Measurements from ENCODE around the gene NHSL2. TPM values are rescaled to one million over a fixed set of nuclear protein-coding genes. Genes with fewer than 3 reads are reported as not detected.
"Not testable (repeated sequence)": the region's sequence is repeated elsewhere in the genome, so short reads cannot be mapped to it uniquely, and the experiment has no call there.

NHSL2 gene
- total RNA-seq, 1 donor from 2014 or later = not detected

GRCh38 chrX:72052415-72053090 lies 141.9 kb downstream of the NHSL2 start:
- TF ChIP-seq CTCF (IDR thresholded peaks at IDR 0.05; ENCODE audit: insufficient read depth, low read length, severe bottlenecking) = no peak
- no peaks in the 10 kb centered on the region for H3K36me3 ChIP-seq (ENCODE audit: control insufficient read depth, insufficient read depth, low read length)
- H3K4me3 ChIP-seq (ENCODE audit: low read depth, low read length) = no peak overlapping the region
- FAIRE-seq = no peak
- no peaks in the 10 kb centered on the region for H3K27me3 ChIP-seq (ENCODE audit: control insufficient read depth, insufficient read depth, low read length)
- peak; percentile 18 for DNase-seq (ENCODE audit: low read depth)

GRCh38 chrX:72053508-72053907 lies 142.9 kb downstream of the NHSL2 start:
- DNase-seq (ENCODE audit: low read depth) = no peak

GRCh38 chrX:72054779-72055489 lies 144.3 kb downstream of the NHSL2 start:
- Histone ChIP-seq H3K36me3 (ENCODE audit: control insufficient read depth, insufficient read depth, low read length) (no peaks in the 10 kb centered on the region), H3K27me3 (ENCODE audit: control insufficient read depth, insufficient read depth, low read length) (no peaks in the 10 kb centered on the region), H3K4me3 (ENCODE audit: low read depth, low read length) (no peak overlapping the region)
- TF ChIP-seq CTCF (IDR thresholded peaks at IDR 0.05; ENCODE audit: insufficient read depth, low read length, severe bottlenecking) = no peak
- DNase-seq (ENCODE audit: low read depth) = no peak
- no peak for FAIRE-seq

More at GRCh38 chrX:72053508-72053907, 142.9 kb downstream of the NHSL2 start:
- no peak for FAIRE-seq
- no peak for TF ChIP-seq CTCF (IDR thresholded peaks at IDR 0.05; ENCODE audit: insufficient read depth, low read length, severe bottlenecking)
- Histone ChIP-seq H3K27me3 (ENCODE audit: control insufficient read depth, insufficient read depth, low read length) (no peaks in the 10 kb centered on the region), H3K4me3 (ENCODE audit: low read depth, low read length) (no peak overlapping the region), H3K36me3 (ENCODE audit: control insufficient read depth, insufficient read depth, low read length) (no peaks in the 10 kb centered on the region)

GRCh38 chrX:72057331-72057730 lies 146.7 kb downstream of the NHSL2 start:
- TF ChIP-seq CTCF (IDR thresholded peaks at IDR 0.05; ENCODE audit: insufficient read depth, low read length, severe bottlenecking) = no peak
- Histone ChIP-seq H3K36me3 (ENCODE audit: control insufficient read depth, insufficient read depth, low read length) (no peaks in the 10 kb centered on the region), H3K27me3 (ENCODE audit: control insufficient read depth, insufficient read depth, low read length) (no peaks in the 10 kb centered on the region), H3K4me3 (ENCODE audit: low read depth, low read length) (no peak overlapping the region)
- DNase-seq (ENCODE audit: low read depth) = no peak
- FAIRE-seq = peak; percentile 43

GRCh38 chrX:72057849-72058248 lies 147.2 kb downstream of the NHSL2 start:
- no peak for DNase-seq (ENCODE audit: low read depth)
- H3K27me3 ChIP-seq (ENCODE audit: control insufficient read depth, insufficient read depth, low read length) = no peaks in the 10 kb centered on the region
- FAIRE-seq = no peak
- TF ChIP-seq CTCF (IDR thresholded peaks at IDR 0.05; ENCODE audit: insufficient read depth, low read length, severe bottlenecking) = no peak
- no peak overlapping the region for H3K4me3 ChIP-seq (ENCODE audit: low read depth, low read length)
- H3K36me3 ChIP-seq (ENCODE audit: control insufficient read depth, insufficient read depth, low read length) = no peaks in the 10 kb centered on the region

- not testable (repeated sequence) for H3K4me3 ChIP-seq (ENCODE audit: low read depth, low read length); FAIRE-seq; DNase-seq (ENCODE audit: low read depth); H3K36me3 ChIP-seq (ENCODE audit: control insufficient read depth, insufficient read depth, low read length); H3K27me3 ChIP-seq (ENCODE audit: control insufficient read depth, insufficient read depth, low read length)
Observed at GRCh38 chrX:72058346-72058745, 147.7 kb downstream of the NHSL2 start.
